SK-N-MC (cell line): ENCODE data around the gene IFT122.

Experiments
- DNase-seq: peaks from one replicate; pipeline ENCODE4 v3.0.0-alpha.2; 2011; ENCODE audit warnings: low read depth, low spot score
- H3K27ac ChIP-seq: fragments of 200-600 bp; sonication (generic); 2 replicates; pipeline ENCODE4 v1.5.1; 2016; ENCODE audit warnings: mixed run types
- H3K36me3 ChIP-seq: fragments of 200-600 bp; sonication (generic); 2 replicates; pipeline ENCODE4 v1.6.1; 2017; ENCODE audit warnings: antibody characterized with exemption, low read length, mixed read lengths; ENCODE audit not compliant: insufficient read depth
- H3K4me3 ChIP-seq: fragments of 200-600 bp; sonication (generic); 2 replicates; pipeline ENCODE4 v1.5.1; 2016
- H3K9ac ChIP-seq: fragments of 200-600 bp; sonication (generic); 2 replicates; pipeline ENCODE4 v1.8.0; 2017; ENCODE audit warnings: mixed run types, mixed read lengths; ENCODE audit not compliant: insufficient read length
- H3K9me3 ChIP-seq: fragments of 200-600 bp; sonication (generic); 2 replicates; pipeline ENCODE4 v1.6.1; 2017; ENCODE audit warnings: low read depth, mild to moderate bottlenecking, antibody characterized with exemption, low read length, moderate library complexity, mixed read lengths
- EZH2 ChIP-seq: fragments of 200-600 bp; sonication (generic); IDR thresholded peaks from one replicate; pipeline ENCODE4 v1.6.1; 2017; ENCODE audit warnings: antibody characterized with exemption
- FOXP2 ChIP-seq: optimal IDR thresholded peaks from 2 replicates; pipeline ENCODE3; 2011; ENCODE audit warnings: mild to moderate bottlenecking, moderate library complexity; ENCODE audit not compliant: insufficient read depth; ENCODE audit errors: extremely low read length, control extremely low read depth
- POLR2AphosphoS5 ChIP-seq: IDR thresholded peaks from 2 replicates; pipeline ENCODE4 v1.6.1; 2012; ENCODE audit warnings: mild to moderate bottlenecking, low read depth, low read length, borderline replicate concordance

IFT122 gene

DNA sequence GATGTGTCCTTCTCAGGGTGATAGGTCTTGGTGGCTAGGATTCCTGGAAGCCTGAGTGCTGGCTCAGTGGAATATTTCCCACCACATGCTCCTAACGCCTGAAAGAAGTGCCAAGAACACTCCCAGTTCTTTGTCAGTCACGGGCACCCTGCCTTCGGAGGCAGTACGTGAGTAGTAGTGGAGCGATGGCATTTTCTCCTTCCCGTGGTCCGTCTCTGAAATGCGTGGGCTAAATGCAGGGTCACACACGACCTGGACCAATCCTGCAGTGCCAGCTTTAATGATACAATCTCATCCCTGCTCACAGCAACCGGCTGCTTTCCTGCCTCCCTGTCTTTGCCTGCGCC is 117.5 kb downstream of the IFT122 start:
- peak overlapping the region; percentile 79 for H3K27ac ChIP-seq
- H3K36me3 ChIP-seq = peaks cover 50% of the 10 kb centered on the region
- H3K9ac ChIP-seq = no peak overlapping the region
- H3K9me3 ChIP-seq = no peaks in the 10 kb centered on the region
- no peak overlapping the region for H3K4me3 ChIP-seq
- DNase-seq = no peak
- no peak for TF ChIP-seq POLR2AphosphoS5
- TF ChIP-seq EZH2 = no peak
- TF ChIP-seq FOXP2 = no peak

DNA sequence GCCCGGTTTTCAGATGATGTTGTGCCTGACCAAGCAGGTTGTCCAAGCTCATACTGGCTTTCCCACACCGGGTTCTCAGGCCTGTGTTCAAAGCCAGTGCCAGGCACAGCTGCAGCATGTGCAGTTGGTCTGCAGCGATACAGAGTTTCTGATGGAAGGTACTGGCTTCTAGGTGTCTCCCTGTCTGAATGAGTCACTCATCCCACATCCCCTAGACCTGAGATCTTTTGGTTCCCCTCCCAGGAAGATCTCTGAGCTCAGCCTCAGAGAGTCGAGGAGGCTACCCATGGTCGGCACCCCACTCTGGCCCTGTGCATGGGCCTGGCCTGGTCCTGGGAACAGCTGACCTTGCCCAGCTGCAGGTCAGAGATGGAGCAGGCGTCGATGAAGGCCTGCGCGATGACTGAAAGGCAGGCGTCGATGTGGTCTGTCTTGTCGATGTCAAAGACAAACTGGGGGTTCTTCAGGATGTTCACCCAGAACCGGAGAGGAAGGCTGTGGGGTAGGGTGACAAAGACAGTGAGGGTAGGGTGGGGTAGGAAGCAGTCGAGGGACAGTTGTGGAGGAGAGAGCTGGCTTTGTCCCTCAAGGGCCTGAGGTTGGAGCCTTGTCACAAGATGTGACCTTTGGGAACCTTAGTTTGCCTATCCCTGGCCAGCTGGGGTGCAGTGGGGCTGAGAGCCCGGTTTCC is 118.2 kb downstream of the IFT122 start:
- no peak for DNase-seq
- no peaks in the 10 kb centered on the region for H3K9me3 ChIP-seq
- H3K9ac ChIP-seq = peak overlapping the region; percentile 59
- H3K27ac ChIP-seq = peak overlapping the region; percentile 79
- H3K4me3 ChIP-seq = peak overlapping the region; percentile 55
- TF ChIP-seq FOXP2 = no peak
- no peak for TF ChIP-seq POLR2AphosphoS5
- no peak for TF ChIP-seq EZH2
- H3K36me3 ChIP-seq = peaks cover 57% of the 10 kb centered on the region

DNA sequence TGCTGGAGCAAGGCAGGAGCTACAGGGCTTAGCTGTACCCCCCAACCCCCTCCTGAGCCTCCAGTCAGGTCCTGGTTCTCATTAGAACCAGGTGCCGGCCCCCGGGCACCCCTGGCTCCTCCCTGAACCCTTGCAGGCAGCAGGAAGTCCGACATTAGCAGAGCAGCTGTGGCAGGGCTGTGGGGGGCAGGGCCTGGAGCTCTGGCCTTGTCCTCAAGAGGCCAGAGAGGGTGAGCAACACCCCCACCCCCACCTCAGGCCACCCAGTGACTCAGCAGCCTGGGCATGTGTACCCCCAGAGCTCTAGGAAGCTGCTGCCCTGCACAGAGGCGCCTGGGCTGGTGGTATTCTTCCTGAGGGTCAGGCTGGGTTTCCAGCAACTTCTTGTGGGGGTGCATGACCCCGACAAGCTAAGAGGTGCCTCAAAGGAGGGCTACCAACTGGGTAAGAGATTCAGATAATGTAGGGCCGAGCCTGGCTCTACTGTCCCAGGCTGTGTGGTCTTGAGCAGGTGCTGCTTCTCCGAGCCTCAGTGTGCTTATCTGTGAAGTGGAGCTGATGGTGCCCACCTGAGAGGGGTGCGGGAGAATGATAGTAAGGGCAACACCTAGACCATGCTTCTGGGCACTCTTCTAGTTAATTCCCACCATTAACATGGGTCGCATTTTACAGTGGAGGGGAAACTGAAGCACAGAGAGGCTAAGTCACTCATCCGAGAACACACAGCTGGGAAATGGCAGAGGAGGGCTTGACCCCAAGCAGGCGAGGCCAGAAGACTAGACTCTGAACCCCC is 118.9 kb downstream of the IFT122 start:
- Histone ChIP-seq H3K27ac (peak overlapping the region; percentile 79), H3K4me3 (peak overlapping the region; percentile 55), H3K36me3 (peaks cover 62% of the 10 kb centered on the region), H3K9ac (peak overlapping the region; percentile 59), H3K9me3 (no peaks in the 10 kb centered on the region)
- DNase-seq = no peak
- TF ChIP-seq EZH2 (no peak), FOXP2 (no peak), POLR2AphosphoS5 (no peak)

DNA sequence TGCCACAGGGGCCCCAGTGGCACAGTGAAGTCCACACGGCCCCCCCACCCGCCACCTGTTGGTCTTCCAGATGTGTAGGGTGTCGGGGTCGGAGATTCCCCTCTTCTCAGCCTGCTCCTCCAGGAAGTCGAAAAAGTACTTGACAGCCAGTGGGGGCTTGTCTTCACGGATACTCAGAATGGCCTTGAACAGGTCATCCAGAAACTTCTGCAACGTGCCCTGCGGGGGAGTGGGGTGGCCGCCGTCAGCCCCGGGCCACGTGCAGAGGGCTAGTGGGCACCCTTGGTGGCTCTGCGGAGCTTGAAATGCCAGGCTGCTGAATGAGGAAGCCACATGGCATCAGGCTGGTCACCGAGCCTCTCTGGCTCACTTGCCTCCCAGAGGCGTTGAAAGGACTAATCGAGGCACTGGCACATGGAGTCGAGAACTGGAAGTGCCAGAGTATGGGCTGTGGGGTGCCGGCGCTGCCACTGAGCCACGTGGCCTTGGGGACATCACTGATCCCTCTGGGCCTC is 119.6 kb downstream of the IFT122 start:
- TF ChIP-seq POLR2AphosphoS5 (no peak), FOXP2 (no peak), EZH2 (no peak)
- no peaks in the 10 kb centered on the region for H3K9me3 ChIP-seq
- peak overlapping the region; percentile 55 for H3K4me3 ChIP-seq
- peak overlapping the region; percentile 76 for H3K27ac ChIP-seq
- no peak for DNase-seq
- H3K9ac ChIP-seq = peak overlapping the region; percentile 59
- peaks cover 62% of the 10 kb centered on the region for H3K36me3 ChIP-seq

DNA sequence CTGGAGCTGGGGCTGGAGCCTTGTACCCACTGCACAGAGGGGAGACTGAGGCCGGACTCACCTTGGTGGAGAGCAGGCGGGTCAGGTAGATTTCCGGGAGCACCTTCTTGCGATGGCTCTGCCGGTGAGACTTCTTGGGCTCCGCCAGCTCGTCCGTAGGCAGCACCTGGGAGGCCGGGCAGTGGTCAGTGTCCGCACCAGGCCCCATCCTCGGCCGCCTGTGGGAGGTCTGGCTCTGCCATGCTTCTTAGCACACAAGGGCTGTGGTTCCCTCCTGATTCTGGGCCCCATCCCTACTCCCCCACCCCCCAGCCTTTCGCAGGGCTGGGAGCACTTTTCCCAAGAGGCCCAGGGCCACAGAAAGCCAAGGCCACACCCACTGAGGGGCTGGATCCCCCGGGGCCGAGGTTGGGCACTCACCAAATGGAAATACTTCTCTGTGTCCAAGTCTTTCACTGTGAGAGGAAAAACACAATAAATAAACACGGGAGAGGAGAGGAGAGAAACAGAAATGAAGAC is 120.3 kb downstream of the IFT122 start:
- Histone ChIP-seq H3K9ac (peak overlapping the region; percentile 59), H3K36me3 (peaks cover 62% of the 10 kb centered on the region), H3K9me3 (no peaks in the 10 kb centered on the region), H3K27ac (peak overlapping the region; percentile 76), H3K4me3 (peak overlapping the region; percentile 55)
- DNase-seq = peak; percentile 20
- no peak for TF ChIP-seq EZH2
- TF ChIP-seq FOXP2 = no peak
- TF ChIP-seq POLR2AphosphoS5 = no peak

DNA sequence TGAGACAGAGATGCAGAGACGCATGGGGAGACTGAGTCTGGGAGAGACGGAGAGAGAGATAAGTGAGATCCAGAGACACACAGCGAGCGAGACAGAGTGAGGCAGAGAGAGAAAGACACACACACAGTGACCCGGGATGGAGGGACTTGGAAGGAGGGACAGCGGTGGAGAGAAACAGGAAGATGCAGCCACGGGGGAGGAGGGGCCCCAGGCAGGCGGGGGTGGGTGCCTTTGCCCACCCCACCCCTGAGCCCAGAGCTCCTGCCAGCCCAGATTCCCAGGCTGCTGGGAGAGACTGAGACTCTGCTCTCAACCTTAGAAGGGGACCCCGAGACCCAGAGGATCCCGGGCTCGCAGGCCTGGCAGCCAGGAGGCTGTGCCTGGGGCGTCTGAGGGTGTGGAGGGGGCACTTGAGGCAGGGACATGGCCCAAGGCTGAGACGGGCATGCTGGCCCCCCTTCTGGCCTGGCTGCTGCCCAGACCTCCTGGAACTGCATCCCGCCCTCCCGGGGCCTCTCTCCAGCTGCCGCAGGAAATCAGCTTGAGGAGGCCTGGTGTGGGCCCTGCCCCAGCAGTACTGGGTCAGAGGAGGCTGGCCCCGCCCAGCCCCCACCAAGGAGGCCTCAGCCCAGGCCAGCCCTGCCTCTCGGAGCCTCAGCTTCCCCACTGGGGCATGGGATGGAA is 121.0 kb downstream of the IFT122 start:
- Histone ChIP-seq H3K27ac (peak overlapping the region; percentile 76), H3K9ac (peak overlapping the region; percentile 59), H3K9me3 (no peaks in the 10 kb centered on the region), H3K36me3 (peaks cover 61% of the 10 kb centered on the region), H3K4me3 (peak overlapping the region; percentile 55)
- no peak for DNase-seq
- TF ChIP-seq POLR2AphosphoS5 = no peak
- no peak for TF ChIP-seq EZH2
- TF ChIP-seq FOXP2 = no peak

DNA sequence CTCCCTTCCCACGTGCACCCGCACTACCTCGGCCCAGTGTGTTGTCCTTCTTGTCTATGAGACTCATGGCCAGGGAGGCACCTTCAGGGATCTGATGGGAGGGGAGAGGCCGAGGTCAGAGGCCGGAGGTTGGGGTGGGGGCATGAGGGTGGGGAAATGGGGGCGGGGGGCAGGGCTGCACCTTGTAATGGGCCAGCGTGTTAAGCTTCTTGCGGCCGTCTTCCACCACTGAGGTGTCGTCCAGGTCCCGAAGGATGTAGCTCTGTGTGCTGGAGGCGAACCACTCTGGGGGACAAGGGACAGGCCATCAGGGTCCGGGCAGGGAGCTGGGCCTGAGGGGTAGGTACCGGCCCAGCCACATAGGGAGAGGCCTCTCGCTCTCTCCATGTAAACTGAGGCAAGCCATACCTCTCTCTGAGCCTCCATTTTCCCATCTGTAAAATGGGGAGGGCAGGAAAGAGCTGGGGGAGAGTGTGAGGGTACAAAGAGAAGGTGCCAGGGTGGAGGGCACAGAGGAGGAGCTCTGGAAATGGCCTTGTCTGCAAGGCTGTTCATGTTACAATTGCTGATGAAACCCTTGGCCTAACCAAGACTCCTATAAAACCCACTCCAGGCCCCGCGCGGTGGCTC is 121.7 kb downstream of the IFT122 start:
- H3K4me3 ChIP-seq = no peak overlapping the region; the same call in 1 of the 2 replicates
- H3K36me3 ChIP-seq = peaks cover 55% of the 10 kb centered on the region
- DNase-seq = no peak
- H3K9me3 ChIP-seq = no peaks in the 10 kb centered on the region
- no peak overlapping the region for H3K9ac ChIP-seq
- H3K27ac ChIP-seq = peak overlapping the region; percentile 76
- no peak for TF ChIP-seq EZH2
- TF ChIP-seq POLR2AphosphoS5 = no peak
- no peak for TF ChIP-seq FOXP2

DNA sequence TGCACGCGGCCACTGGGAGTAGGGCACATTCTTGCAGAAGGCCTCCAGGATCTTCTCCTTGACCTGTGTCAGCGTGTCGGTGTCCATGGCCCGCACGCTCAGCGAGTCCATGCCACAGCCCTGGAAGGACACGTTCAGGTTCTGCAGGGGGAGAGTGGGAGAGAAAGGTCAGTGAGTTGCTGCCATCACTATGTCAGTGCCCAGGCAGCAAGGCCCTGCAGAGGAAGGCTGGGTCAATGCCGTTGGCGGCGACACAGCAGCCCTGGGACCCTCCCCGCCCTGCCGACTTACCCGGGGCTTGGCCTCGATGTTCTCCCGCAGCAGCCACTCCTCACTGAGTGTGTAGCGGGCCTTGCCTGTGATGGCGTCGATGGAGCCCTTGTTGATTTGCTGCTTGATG is 122.8 kb downstream of the IFT122 start:
- TF ChIP-seq POLR2AphosphoS5 = no peak
- no peak for TF ChIP-seq EZH2
- TF ChIP-seq FOXP2 = no peak
- peaks cover 44% of the 10 kb centered on the region for H3K36me3 ChIP-seq
- no peak for DNase-seq
- H3K9ac ChIP-seq = no peak overlapping the region
- H3K4me3 ChIP-seq = no peak overlapping the region
- H3K27ac ChIP-seq = peak overlapping the region; percentile 6; the same call in 1 of the 2 replicates
- H3K9me3 ChIP-seq = no peaks in the 10 kb centered on the region
